SJCRH30 (cell line): Measurements from ENCODE around the gene PNPLA5. TPM values are rescaled to one million over a fixed set of nuclear protein-coding genes. Genes with fewer than 3 reads are reported as not detected.

ENCODE experiments used
- DNase-seq, 2 experiments: peaks; one replicate each; pipeline ENCODE4 v3.0.0-alpha.2; 2015 to 2020
- H3K27ac ChIP-seq: fragments of 250-450 bp; sonication (Bioruptor Pico); 2 replicates; pipeline ENCODE4 v1.5.1; 2020; ENCODE audit warnings: mild to moderate bottlenecking, moderate library complexity
- H3K27me3 ChIP-seq: fragments of 250-450 bp; sonication (Bioruptor Pico); 2 replicates; pipeline ENCODE4 v1.5.1; 2020; ENCODE audit warnings: mild to moderate bottlenecking, moderate library complexity
- H3K36me3 ChIP-seq: fragments of 250-450 bp; sonication (Bioruptor Pico); 2 replicates; pipeline ENCODE4 v1.5.1; 2020; ENCODE audit warnings: mild to moderate bottlenecking, moderate library complexity
- H3K4me1 ChIP-seq: fragments of 250-450 bp; sonication (Bioruptor Pico); 2 replicates; pipeline ENCODE4 v1.5.1; 2020; ENCODE audit warnings: mild to moderate bottlenecking, moderate library complexity
- H3K4me3 ChIP-seq: fragments of 250-450 bp; sonication (Bioruptor Pico); 2 replicates; pipeline ENCODE4 v1.5.1; 2020; ENCODE audit warnings: mild to moderate bottlenecking, moderate library complexity
- H3K9me3 ChIP-seq: fragments of 250-450 bp; sonication (Bioruptor Pico); replicated peaks from 2 replicates; pipeline ENCODE4 v1.5.1; 2020; ENCODE audit warnings: mild to moderate bottlenecking, moderate library complexity
- total RNA-seq: library from RNA; depleted of rRNA; stranded (reverse); fragments of >200 nt; shearing (Covaris generic); gene quantifications from 2 replicates; pipeline ENCODE4 v1.2.3, GENCODE V29; 2014; rRNA removed

Gene PNPLA5
- total RNA-seq, 1 experiment from 2014 or later, result not detected

DNA sequence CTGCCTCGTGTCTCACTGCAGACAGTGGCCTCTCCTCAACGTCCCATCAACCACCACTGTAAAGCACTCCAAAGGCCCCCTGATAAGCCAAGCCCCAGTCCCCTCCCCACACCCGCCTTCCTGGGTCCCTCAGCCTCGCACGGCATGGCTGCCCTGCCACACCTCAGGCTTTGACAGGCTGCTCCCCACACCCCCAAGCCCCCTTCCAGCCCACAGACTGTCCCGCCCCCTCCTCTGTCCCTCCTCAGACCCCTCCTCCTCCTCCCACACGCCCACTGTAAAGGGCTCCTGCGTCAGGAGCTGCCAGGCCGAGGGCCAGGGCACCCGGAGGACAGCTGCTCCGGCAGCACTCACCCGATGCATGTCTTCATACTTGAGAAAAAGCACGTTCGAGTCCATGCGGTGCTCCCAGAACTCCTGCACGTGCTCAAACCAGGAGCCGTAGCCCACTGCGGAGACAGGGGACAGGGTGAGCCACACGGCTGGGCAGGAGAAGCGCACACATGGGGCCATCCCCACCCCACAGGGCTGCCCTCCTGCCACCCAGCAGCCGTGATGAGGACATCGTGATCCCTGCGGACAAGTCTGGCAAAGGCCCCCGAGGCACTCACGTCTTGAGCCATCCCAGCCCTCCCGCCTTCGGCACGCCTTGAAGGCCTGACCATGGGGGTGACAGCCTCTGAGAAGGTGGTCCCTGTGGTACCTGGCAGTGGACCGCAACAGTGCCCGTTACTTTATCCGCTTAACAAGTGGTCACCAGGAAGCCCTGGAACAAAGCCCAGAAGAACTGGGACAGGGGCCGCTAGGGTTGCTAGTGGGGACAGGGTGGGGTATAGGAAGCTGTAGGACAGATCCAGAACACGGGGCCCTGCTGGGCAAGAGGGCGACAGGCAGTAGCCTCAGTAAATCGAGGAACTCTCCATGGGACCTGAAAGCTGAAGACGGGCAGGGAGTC, 58.2 kb downstream of the PNPLA5 start:
- no peak for DNase-seq
- no peaks in the 10 kb centered on the region for H3K36me3 ChIP-seq
- no peaks in the 10 kb centered on the region for H3K9me3 ChIP-seq
- H3K27me3 ChIP-seq, result peaks cover 3% of the 10 kb centered on the region; the same call in 1 of the 2 replicates
- no peak overlapping the region for H3K4me3 ChIP-seq
- no peaks in the 10 kb centered on the region for H3K4me1 ChIP-seq
- H3K27ac ChIP-seq, result no peak overlapping the region

- Histone ChIP-seq H3K27me3 (peaks cover 3% of the 10 kb centered on the region), H3K4me1 (no peaks in the 10 kb centered on the region), H3K36me3 (no peaks in the 10 kb centered on the region), H3K9me3 (no peaks in the 10 kb centered on the region), H3K4me3 (no peak overlapping the region), H3K27ac (no peak overlapping the region)
- DNase-seq, result no peak
Observed at GRCh38 chr22:43832393-43833265, 59.2 kb downstream of the PNPLA5 start.

DNA sequence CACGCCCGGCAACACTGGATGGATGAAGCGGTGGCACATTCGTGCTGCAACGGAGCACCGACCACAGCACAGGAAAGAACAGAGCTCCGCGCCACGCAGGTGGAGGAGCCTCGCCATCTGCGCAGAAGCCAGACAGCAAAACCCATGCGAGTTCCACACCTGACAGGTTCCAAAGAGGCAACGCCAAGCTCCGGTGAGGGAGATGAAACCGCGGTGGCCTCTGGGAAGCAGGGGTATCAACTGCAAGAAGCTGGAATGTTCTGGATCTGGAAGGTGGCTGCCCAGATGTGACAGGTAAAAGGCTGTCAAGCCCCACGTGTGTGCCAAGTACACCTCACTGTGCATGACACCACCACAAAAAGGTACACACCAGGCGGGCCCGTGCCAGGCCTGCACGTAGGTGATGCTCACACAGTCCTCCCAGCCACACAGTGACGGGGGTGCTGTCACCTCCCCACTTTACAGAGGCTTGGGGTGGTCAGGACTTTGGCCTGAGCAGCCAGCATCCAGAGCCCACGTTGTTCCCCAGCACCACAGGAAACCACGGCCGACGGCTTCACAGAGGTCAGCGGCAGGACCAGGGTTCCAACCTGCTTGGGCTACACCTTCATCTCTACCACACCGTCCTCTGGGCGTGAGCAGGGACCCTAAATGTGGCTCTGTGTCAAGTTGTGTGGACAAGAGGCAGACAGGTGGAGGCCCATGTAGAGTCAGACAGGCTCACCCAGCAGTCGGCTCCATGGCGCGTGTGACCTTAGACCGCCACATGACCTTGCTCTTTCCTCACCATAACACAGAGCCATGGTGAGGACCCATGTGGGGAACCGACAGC, 60.0 kb downstream of the PNPLA5 start:
- Histone ChIP-seq H3K4me1 (no peaks in the 10 kb centered on the region), H3K9me3 (no peaks in the 10 kb centered on the region), H3K4me3 (no peak overlapping the region), H3K27me3 (peaks cover 3% of the 10 kb centered on the region), H3K36me3 (no peaks in the 10 kb centered on the region), H3K27ac (no peak overlapping the region)
- no peak for DNase-seq

DNA sequence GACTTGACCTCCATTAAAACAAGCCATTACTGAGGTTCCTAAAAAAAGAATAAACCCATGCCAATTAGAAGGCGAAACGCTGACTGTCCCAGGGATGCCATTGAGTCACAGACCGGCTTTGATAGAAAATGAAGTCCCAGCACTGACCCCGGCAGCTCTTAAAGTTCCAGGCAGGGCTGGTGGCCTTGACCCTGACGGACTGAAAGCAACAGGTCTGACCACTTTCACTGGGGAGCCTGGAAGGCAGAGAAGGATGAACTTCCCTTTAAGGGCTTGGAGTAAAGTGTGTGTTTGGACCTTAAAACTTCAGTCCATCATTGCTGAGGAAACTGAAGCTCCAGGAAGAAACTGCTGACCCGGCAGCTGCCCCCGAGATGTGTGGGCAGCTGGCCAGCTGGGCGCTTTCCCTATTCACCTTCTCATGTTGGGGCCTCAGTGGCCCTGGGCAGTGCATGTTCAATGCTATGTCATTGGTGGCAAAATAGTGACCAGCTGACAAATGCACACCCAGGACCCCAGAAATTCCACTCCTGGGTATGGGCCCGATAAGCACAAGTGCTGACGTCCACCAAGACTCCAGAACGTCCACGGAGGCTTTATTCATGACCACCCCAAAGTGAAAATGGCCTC, 60.8 kb downstream of the PNPLA5 start:
- Histone ChIP-seq H3K9me3 (no peaks in the 10 kb centered on the region), H3K36me3 (no peaks in the 10 kb centered on the region), H3K4me1 (no peaks in the 10 kb centered on the region), H3K4me3 (no peak overlapping the region), H3K27ac (no peak overlapping the region), H3K27me3 (peaks cover 3% of the 10 kb centered on the region)
- DNase-seq, result no peak

DNA sequence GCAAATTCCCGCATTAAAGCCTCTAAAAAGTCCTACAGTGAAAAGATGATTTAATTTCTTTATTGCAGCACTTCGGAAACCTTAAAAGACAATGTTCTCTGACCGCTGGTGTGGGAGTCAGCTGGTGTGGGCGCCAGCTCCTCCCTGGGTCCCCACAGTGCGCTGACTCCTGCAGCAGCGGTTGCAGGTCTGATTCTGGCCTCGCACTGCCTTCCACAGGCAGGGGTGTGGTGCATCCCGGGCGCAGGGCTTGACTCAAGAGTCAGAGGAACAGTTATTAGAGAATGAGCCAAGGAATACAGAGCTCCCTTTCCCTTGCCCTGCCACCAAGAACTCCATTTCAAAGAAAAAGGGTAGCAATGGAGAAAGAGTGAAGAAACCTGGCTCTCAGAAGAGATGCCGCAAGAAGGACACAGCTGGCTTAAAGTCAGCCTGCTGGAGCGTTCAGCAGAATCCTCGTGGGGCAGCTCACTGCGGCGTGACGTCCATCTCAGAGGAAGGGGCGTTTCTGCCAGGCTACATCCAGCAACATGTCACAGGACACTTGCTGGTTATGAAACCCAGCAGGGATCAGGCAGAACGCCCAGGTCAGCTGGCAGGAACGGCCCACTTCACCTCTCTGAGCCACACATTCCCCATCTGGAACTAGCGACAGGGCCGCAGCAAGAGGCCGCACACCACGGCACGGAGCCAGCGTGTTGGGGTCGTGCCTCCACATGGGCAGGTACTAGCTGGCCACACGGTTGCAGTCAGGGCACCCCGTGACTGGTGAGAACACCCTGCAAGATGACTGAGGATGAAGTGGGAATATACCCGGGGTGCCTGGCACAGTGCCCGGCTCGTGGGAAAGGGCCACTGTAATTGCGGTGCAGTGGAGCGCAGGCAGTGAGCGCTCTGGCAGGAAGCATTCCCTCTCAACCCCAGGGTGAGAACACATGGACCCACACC, 61.6 kb downstream of the PNPLA5 start:
- no peak for DNase-seq
- no peak overlapping the region for H3K27ac ChIP-seq

More for the DNA sequence above, 61.6 kb downstream of the PNPLA5 start:
- Histone ChIP-seq H3K9me3 (no peaks in the 10 kb centered on the region), H3K36me3 (no peaks in the 10 kb centered on the region), H3K27me3 (peaks cover 7% of the 10 kb centered on the region), H3K4me1 (no peaks in the 10 kb centered on the region), H3K4me3 (no peak overlapping the region)

Other genes with a start within 250 kb of the PNPLA5 start
- gene EFCAB6, start 79.7 kb downstream of the PNPLA5 start, total RNA-seq, result not detected in 2 replicates
- not detected in 2 replicates for gene SULT4A1, start 29.5 kb downstream of the PNPLA5 start, total RNA-seq
- 1.3 and 1.9 TPM in 2 replicates for gene PNPLA3, start 31.8 kb upstream of the PNPLA5 start, total RNA-seq
- 45.8 and 49.1 TPM in 2 replicates for gene SAMM50, start 63.4 kb upstream of the PNPLA5 start, total RNA-seq
- not detected in 2 replicates for gene PARVB, start 132.3 kb upstream of the PNPLA5 start, total RNA-seq